HG02884 (cell line): ENCODE data around the gene HSPB2.
"Not testable (repeated sequence)": the region's sequence is repeated elsewhere in the genome, so short reads cannot be mapped to it uniquely, and the experiment has no call there.

Source experiments
- ATAC-seq: cut with Tn5 transposase; IDR thresholded peaks from one replicate; pipeline ENCODE4 v1.9.1; 2021; ENCODE audit warnings: mild to moderate bottlenecking, moderate library complexity; ENCODE audit not compliant: unreplicated experiment

Gene HSPB2

DNA sequence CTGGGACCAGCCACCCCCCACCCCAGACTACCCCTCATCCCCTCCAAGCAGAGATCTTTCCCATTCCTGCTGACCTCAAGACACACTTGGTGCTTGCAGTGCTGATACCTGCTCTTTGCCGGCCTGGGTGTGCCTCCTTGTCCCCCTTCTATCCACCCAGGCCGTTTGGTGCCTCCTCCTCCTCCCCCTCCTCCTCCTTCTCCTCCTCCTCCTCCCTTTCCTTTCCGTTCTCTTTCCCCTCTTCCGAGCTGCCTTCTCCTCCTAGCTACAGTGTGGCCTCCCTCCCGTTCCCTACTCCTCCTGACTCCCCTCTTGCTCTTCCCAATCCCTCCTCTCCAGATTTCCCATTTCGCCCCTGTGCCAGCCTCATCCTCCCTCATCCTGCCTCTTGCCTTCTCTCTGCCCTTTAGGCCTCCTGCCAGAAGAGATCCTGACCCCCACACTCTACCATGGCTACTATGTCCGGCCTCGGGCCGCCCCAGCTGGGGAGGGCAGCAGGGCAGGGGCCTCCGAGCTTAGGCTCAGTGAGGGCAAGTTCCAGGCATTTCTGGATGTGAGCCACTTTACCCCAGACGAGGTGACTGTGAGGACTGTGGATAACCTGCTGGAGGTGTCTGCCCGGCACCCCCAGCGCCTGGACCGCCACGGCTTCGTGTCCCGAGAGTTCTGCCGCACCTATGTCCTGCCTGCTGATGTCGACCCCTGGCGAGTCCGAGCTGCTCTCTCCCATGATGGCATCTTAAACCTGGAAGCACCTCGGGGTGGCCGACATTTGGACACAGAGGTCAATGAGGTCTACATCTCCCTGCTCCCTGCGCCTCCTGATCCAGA is 712 bp downstream of the HSPB2 start:
- ATAC-seq: no peak

DNA sequence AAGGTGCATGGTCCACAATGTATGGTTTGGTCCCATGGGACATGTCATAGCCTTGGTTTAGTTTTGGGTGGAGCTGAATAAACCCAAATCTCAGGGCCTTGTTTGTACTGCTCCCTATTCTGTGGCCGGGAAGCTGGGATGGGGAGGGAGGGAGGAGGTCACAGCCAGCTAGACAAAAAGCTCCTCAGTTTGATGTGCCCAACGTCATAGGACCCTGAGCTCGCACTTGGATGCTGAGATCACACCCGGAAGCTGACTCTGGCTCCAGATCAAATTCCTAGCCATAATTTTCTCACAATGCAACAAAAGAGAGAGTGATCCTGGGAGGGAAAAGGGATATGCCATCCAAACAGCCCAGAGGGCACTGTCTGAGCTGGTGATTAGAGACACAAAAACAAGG is 1.5 kb downstream of the HSPB2 start:
- ATAC-seq: no peak

DNA sequence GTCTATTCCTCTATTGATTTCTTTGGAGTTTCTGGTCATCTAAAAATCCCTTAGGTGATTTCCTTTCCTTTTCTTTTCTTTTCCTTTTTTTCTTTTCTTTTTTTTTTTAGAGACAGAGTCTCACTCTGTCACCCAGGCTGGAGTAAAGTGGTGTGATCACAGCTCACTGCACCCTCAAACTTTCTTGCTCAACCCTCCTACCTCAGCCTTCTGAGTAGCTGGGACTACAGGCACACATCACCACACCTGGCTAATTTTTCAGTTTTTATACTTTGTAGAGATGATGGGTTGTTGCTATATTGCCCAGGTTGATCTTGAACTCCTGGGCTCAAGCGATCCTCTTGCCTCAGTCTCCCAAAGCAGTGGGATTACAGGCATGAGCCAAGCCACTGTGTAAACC is 4.2 kb downstream of the HSPB2 start:
- no peak for ATAC-seq

DNA sequence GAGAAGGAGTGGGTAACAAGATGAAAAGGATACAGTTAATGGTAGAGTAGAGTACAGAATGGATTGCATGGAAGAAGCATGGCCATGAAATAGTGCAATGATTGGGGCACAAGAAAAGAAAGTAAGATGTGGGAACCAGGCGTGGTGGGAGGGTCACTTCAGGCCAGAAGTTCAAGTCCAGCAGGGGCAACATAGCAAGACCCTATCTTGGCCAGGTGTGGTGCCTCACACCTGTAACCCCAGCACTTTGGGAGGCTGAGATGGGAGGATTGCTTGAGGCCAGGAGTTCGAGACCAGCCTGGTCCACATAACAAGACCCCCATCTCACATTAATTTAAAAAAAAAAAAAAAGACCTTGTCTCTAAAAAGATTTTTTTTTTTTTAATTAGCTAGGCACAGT is 4.8 kb downstream of the HSPB2 start:
- ATAC-seq: no peak

DNA sequence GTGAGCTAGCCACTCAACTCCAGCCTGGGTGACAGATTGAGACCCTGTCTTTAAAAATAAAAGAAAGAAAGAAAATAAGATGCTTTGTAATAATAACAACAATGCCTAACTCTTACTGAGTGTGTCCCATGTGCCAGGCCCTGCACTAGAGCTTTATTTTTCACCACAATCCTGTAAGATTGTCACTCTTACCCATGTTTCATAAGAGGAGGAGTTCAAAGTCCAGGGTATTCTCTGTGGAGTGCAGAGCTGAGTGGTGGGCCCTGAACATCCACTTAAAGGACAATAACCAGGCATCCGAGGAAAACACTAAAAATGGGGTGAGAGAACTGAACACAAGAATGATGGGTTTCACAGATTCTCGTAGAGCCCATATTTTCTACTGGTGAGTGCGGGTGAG is 5.3 kb downstream of the HSPB2 start:
- no peak for ATAC-seq

DNA sequence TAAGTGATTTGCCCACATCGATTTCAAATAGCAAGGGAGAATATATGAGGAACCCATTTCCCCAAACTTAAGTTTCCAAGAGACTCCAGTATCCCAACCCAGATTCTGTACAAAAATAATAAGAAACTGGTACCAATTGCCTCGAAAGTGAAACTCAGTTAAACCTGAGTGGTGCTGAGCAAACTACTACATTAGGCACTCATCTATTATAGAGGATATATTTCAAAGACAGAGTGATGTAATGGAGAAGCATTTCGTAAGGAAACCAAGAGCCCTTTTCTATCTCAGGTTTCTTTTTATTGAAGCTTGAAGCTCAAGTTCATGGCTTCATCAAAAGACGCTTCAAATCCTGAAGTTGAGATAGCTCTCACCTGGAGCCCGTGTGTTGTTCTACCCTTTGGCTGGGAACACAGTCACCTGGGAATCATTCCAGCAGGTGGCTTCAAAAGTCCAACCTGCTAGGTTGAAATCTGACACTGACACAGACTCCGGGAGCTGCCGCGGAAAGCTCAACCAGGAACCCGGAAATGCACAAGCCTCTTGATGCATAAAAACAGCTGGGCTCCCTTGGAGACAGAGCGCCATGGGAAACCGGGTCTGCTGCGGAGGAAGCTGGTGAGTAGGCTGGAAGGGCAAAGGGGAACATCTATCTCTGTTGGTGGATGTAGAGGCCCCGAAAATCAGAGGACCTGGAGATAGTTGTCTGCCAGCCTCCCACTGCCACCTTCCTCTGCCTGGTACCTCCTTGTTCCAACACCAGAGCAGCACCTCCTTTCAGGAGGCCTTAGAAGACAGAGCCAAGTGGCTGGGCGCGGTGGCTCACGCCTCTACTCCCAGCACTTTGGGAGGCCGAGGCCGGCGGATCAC is 6.1 kb downstream of the HSPB2 start, which contains the start of gene C11orf52:
Gene C11orf52, plus strand, starts transcription at position 524 of the 867 bp plus-strand sequence. Its CDS starts 60 bp downstream, at position 584.
- ATAC-seq: no peak

DNA sequence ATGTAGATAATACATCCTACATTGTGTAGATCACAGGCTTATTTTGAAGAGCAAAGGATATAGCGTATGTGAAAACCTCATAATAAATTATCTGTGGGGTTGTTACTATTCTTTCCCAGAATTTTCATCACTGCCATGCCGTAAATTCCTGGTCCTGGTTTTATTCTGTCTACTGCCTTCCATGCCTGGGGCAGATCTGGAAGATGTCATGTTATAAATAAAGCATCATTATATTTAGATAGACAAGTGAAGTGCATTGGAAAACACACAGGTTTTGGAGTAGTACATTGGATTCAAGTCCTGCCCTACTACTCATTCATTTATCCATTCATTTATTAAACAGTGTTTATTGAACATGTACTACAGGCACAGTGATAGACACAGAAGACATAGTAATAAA is 8.4 kb downstream of the HSPB2 start:
- ATAC-seq: no peak

DNA sequence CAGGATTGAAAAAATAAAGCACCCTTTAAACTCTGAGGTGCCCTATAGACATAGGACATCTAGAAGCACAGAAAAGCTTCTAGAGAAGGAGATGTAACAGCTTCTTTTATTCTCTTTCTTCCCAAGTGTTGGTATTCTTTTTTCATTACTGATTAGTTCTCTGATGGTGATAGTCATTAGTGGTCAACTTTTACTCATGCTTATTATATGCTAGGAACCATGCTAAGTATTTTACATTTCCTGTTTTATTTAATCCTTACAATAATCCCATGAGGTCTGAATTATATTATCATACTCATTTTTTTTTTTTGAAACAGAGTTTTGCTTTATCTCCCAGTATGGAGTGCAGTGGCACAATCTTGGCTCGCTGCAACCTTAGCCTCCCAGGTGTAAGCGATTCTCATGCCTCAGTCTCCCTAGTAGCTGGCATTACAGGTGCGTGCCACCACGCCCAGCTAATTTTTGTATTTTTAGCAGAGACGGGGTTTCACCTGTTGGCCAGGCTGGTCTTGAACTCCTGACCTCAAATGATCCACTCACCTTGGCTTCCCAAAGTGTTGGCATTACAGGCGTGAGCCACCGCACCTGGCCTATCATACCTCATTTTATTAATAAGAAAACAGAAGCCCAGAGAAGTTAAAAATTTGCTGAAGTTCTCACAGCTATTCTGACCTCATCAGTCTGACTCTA is 9.2 kb downstream of the HSPB2 start:
- no peak for ATAC-seq

DNA sequence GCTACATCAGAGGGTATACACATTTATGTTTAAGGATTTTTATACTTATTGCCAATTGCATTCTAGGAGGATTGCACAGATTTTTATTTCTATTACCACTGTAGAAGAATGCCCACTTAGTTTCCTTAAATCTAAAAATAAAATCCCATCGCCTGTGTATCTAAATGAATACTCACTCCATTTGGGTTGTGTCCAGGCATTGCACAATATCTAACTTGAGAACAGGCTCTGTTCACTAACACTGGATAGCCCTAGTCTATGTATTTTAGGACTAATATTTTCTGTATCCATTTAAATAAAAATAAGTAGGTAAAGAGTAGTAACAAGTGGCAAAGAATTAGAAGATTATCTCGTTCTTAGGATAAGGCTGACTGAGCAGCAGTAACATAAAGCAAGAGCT is 10.3 kb downstream of the HSPB2 start:
- ATAC-seq: no peak

DNA sequence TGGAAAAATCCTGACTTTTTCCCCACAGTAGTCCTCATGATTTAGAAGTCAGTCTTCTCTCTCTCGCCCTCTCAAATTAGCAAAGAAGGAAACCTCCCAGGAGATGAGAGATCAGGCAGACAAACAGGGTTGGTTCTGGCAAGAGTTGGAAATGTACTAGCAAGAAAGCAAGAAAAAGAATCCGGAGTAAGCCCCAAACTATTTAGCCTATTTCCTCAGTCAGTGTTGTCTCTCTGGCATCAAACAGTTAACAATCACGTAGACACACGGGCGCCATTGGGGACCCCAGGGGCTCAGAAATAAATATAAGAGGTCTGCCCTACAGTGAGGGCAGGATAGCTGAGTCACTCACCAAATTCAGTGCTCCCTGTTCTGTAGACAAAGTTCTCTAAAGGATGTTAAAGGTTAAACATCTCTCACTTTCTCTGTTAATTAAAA is 10.8 kb downstream of the HSPB2 start:
- ATAC-seq: no peak

DNA sequence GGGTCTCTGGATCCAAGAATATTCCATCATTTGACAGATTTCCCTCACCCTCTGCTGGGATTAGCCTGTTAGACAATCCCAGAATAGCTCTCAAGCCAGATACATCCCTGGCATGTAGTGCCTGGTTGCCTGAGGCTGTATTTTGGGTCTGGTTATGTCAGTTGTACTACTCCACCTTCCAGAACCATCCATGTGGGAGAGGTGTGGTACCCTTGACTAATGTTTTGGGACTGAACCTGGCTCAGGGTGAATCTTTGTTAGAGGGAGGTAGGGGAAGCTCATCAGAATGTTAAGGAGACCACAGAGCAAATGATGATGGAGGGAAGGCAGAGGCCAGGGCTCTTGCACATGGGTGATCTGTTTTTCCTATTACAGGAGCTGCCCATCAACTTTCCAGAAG is 11.4 kb downstream of the HSPB2 start:
- ATAC-seq: no peak

DNA sequence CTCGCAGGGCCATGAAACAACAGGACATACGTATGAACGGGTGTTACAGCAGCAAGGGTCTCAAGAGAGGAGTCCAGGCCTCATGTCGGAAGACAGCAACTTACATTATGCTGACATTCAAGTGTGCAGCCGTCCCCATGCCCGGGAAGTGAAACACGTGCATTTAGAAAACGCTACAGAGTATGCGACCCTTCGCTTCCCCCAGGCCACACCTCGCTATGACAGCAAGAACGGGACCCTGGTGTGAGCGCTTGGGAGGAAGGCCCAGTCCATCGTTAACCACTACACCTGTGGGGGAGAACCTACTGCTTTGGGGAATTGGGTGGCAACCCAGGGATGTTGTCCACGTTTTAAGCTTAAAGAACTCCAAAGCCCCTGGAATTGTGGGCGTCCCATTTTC is 13.4 kb downstream of the HSPB2 start:
- no peak for ATAC-seq

DNA sequence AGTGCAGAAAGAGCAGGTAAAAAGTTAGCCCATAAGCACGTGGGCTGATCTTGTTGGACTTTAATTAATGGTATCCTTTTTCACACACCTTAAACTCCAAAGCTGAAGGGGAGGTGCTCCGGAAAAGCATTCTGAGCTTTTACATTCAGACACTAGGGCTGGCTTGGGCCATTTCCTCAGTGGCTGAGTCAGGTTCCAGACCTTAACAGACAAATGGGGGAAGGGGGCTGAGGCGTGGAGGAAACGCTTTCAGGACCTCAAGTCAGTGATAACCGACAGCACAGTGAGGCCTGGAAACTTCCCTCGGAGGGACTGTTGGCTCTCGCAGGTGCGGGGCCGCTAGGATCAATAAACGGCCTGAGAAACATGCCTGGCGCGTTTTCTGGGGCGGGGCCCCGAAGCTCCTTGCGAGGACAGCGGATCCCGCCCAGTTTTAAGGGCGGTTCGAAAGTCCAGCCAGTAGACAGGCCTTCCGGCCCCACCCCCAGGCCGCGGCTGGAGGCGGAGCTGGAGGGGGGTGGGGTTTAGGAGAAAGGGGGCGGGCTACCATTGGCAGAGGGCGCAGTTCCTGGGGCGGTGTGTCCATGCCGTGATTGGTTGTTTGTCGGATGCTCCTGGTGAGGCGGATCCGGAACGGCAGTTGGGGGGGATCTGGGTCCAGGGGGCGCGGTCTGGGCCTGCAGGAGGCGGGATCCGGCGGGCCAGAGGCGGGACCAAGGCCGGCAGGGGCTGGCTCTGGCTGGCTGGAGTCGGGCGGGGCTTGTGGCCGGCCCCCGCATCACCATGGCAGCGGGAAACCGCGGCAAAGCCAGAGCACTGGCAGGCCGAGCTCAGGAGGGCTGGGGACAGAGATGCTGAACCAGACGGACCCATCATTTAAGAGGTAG is 14.2 kb downstream of the HSPB2 start:
- peak; percentile 90 for ATAC-seq

DNA sequence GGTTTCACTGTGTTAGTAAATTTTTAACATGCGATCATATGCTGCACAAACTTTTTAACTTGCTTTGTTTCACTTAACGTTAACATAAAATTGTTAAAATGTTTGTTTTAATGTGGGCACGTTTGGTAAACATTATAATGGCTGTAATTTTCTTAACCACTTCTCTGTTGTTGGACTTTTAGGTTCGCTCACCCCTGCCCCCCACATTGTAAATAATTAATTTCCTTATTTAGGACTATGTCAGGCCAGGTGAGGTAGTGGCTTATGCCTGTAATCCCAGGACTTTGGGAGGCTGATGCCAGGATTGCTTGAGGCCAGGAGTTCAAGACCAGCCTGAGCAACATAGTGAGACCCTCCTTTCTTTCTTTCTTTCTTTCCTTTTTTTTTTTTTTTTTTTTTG is 17.9 kb downstream of the HSPB2 start:
- ATAC-seq: no peak

DNA sequence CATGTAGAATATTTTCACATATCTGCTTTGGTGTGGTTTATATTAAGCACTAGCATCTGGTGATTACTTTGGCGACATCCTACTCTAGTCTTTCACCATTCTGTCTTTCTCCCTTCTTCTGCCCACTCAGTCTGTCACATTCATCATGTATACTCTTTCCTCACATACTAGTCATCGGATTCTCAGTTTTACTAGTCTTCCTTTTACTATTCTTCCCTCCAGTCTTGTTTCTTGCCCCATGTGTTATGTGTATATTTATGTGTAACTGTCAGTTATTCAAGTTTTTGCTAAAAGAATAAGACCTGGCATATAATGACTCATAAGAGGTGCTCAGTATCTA is 20.0 kb downstream of the HSPB2 start:
- no peak for ATAC-seq

DNA sequence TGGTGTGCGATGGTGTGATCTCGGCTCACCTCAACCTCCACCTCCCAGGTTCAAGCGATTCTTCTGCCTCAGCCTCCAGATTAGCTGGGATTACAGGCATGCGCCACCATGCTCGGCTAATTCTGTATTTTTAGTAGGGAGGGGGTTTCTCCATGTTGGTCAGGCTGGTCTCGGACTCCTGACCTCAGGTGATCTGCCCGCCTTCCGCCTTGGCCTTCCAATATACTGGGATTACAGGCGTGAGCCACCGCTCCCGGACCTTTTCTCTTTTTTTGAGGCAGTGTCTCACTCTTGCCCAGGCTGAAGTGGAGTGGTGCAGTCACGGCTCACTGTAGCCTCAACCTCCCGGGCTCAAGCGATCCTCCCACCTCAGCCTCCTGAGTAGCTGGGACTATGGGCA is 20.6 kb downstream of the HSPB2 start:
- not testable (repeated sequence) for ATAC-seq

DNA sequence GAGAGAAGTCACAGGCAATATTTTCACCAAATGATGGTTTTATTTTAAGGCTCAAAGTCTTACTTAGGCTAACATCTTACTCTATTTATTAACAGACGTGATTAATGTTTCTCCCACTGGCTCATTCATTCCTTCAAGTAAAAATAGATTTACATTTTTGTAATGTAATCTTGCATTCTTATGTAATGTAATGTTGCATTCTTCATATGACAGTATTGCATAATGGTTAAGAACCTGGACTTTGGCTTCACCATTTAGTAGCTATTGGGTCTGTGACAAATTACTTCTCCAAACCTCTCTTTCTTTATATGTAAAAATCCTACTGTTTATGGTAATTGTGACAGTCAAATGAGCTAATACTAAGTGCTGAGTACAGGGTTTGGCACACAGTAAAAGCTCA is 21.3 kb downstream of the HSPB2 start:
- ATAC-seq: no peak

DNA sequence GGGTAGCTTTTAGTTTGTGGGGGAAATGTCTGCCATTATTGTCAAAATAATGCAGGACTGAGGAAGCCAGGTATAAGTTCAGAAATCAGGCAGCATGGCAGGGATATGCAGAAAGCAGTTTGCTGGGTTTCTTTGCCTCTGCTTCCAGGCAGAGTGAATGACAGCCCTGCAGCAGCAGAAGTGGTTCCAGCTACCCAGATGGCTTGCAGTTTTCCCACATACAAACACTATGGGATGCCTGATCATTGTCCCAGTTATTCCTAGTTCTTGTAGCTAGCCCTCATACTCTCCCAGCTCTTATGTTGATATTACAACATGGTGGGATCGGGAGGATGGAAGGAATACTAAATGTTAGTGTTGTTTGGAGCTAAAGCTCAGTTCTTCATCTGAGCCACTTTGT is 21.8 kb downstream of the HSPB2 start:
- ATAC-seq: no peak

DNA sequence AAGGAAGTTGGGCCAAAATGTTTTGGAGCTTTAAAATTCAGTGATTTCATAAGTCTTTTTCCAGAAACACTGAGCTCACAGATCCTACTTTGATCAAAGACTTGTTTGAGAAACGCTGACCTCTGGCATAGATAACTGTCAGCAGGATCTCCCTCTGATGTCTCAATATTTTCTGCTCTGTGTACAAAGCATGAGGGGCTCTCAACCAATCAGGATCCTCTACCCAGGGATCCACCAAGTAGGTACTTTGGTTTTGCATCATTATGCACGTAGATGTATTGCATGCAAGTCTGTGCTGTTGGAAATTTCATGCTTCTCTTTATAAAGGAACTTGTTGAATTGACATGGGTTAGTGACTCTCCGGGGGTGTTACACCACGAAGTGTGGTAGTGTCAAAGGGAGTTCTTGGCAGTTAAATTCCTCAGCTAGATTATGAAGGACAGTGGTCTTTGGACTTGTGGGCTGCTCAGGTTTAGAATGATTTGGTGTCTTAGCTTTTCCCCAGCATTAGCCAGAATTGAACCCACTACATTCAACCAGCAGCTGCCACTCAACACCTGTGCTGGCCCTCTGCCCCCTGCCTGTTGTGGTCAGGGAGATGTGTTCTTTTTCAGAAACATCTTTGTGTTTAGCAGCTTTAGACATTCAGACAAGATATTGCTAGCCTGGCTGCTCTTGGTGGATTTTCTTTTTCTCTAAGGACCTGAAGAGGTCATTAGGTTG is 22.9 kb downstream of the HSPB2 start:
- no peak for ATAC-seq

DNA sequence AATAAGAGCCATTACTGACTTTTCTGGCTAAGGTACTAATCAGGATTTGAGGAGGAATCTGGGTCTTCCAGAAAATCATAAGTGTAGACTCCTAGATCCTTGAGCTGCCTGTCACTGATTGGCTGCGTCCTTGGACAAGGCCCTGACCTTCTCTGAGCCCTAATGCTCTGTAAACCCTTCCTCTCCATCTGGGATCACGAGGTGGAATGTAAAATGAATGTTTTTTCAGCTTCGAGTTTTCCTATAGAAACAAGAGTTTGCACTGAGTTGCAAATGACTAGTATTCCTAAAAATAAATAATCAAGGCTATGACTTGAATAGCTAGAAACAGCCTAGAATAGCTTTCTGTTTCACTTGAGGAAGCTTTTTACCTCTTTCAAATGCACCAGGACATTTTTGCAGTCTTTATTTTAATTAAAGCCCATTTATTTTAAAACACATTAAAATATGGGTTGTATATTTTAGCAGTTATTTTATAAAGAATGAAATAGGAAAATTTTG is 23.6 kb downstream of the HSPB2 start:
- ATAC-seq: no peak
